Astrocyte of the spinal cord (primary cell): Measurements from ENCODE around the gene MAT2B.
A peak's percentile ranks its signal among the peaks of the same experiment; 100 is the strongest.

Source experiments
- DNase-seq: peaks from one replicate; pipeline ENCODE4 v3.0.0; 2011; ENCODE audit warnings: low read depth, low spot score
- H3K4me3 ChIP-seq: 2 replicates; pipeline ENCODE4 v1.5.1; 2011; ENCODE audit warnings: low read depth, mild to moderate bottlenecking, low read length, moderate library complexity
- in situ Hi-C: cut with HindIII; loops from 2 replicates; pipeline ENCODE4 v1.10.0; 2017; ENCODE audit warnings: low sequenced_read_pairs
- TF ChIP-seq, protein P1 (sequence below): IDR thresholded peaks from 2 replicates; pipeline ENCODE4 v1.5.1; 2012; ENCODE audit warnings: low read depth, mild to moderate bottlenecking, low read length, inconsistent platforms

Gene MAT2B

DNA sequence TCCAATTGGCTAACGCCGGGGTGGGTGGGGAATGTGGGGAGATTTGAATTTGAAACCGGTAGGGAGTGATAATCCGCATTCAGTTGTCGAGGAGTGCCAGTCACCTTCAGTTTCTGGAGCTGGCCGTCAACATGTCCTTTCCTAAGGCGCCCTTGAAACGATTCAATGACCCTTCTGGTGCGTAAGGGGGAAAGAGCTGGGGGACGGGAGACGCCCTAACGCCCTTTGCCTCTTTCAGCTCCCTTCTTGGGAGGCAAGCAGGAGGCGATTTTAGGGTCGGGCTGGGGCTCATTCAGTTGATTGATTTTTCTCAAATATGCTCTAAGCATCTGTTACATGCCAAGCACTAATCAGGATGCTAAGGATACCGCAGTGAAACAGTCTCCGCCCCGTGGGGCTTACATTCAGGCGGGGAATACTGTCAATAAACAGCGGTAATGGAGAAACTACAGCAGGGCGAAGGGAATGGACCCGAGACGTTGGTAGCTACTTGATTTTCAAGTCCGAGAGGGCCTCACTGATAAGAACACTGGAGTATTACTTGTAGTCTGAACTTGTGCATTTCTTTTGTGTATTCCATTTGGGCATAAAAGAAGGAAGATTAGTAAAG, 44.8 kb upstream of the MAT2B start, which contains the start of gene HMMR:
TSS of gene HMMR (plus strand) at position 71 of the 610 bp plus-strand sequence. CDS start at position 132, 61 bp downstream.
- TF ChIP-seq, protein P1, sequence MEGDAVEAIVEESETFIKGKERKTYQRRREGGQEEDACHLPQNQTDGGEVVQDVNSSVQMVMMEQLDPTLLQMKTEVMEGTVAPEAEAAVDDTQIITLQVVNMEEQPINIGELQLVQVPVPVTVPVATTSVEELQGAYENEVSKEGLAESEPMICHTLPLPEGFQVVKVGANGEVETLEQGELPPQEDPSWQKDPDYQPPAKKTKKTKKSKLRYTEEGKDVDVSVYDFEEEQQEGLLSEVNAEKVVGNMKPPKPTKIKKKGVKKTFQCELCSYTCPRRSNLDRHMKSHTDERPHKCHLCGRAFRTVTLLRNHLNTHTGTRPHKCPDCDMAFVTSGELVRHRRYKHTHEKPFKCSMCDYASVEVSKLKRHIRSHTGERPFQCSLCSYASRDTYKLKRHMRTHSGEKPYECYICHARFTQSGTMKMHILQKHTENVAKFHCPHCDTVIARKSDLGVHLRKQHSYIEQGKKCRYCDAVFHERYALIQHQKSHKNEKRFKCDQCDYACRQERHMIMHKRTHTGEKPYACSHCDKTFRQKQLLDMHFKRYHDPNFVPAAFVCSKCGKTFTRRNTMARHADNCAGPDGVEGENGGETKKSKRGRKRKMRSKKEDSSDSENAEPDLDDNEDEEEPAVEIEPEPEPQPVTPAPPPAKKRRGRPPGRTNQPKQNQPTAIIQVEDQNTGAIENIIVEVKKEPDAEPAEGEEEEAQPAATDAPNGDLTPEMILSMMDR, result no peak
- peak within 1 kb of the TSS; percentile 88 for H3K4me3 ChIP-seq
- in situ Hi-C loops, result no loop called here
- no peak for DNase-seq

DNA sequence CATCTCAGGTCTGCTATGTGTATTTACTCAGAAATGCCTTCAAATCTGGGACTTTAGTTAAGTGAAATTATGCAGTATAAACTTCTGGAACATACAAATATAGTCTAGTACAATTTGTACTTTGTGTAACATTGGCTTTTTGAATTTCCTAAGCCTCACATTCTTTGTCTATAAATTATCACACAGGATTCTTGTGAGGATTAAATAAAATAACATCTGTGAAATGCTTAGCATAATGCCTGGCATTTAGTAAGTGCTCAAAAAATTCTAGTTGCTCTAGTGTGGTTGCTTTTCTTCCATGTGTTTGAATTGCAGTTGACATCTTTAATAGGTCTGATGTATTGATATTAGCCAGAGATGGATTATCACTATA, 42.4 kb upstream of the MAT2B start:
- H3K4me3 ChIP-seq, result no peak overlapping the region
- TF ChIP-seq, protein P1, result no peak
- no peak for DNase-seq
- in situ Hi-C loops, result no loop called here

DNA sequence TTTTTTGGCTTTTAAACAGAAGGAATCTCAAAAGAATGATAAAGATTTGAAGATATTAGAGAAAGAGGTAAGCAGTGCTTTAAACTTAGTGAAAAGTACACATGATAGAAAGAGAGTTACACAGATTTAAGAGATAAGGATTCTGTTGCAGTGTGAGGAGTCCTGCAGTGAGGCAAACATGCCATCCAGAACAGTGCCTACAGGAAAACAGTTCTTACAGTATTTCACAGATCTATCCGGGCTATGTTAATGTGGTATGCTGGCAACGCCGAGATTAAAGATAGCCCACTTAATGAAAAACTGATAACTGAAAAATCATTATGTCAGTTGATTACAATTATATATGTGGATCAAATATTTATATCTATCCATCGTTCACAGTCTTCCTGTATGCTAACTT, 37.7 kb upstream of the MAT2B start:
- no peak overlapping the region for H3K4me3 ChIP-seq
- in situ Hi-C loops, result no loop called here
- no peak for DNase-seq
- TF ChIP-seq, protein P1, result no peak

DNA sequence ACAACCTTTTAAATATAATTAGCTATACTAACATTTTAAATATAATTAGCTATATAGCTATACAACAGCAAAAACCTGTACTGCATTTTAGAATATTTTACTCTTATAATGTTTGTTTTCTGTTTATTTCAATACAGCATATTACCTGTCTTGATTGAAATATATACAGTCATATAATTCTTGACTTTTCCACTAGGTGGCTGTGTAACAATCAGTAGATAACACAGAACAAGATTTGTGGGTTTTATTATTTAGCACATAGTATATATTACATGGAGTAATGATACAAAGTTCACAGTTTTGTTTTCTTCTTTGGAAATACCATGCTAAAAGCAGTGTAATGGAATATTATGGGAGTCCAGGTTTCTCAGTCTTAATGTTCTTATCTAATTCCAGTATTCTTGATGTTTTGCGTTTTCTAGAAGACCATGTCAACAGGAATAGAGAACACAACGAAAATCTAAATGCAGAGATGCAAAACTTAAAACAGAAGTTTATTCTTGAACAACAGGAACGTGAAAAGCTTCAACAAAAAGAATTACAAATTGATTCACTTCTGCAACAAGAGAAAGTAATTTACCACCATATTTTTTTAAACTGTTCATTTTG, 31.7 kb upstream of the MAT2B start:
- TF ChIP-seq, protein P1, result peak; percentile 41
- no peak overlapping the region for H3K4me3 ChIP-seq
- in situ Hi-C loops, result no loop called here
- DNase-seq, result peak; percentile 42

DNA sequence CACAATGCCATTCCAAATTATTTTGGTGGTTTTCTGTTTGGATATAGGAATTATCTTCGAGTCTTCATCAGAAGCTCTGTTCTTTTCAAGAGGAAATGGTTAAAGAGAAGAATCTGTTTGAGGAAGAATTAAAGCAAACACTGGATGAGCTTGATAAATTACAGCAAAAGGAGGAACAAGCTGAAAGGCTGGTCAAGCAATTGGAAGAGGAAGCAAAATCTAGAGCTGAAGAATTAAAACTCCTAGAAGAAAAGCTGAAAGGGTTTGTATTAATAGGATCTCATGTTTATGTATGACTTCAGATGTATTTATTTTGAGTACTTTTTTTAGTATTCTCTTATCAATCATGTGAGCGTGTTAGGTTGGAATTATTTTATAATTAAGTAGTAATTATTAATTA, 30.0 kb upstream of the MAT2B start:
- DNase-seq, result no peak
- TF ChIP-seq, protein P1, result no peak
- in situ Hi-C loops, result no loop called here
- H3K4me3 ChIP-seq, result no peak overlapping the region

DNA sequence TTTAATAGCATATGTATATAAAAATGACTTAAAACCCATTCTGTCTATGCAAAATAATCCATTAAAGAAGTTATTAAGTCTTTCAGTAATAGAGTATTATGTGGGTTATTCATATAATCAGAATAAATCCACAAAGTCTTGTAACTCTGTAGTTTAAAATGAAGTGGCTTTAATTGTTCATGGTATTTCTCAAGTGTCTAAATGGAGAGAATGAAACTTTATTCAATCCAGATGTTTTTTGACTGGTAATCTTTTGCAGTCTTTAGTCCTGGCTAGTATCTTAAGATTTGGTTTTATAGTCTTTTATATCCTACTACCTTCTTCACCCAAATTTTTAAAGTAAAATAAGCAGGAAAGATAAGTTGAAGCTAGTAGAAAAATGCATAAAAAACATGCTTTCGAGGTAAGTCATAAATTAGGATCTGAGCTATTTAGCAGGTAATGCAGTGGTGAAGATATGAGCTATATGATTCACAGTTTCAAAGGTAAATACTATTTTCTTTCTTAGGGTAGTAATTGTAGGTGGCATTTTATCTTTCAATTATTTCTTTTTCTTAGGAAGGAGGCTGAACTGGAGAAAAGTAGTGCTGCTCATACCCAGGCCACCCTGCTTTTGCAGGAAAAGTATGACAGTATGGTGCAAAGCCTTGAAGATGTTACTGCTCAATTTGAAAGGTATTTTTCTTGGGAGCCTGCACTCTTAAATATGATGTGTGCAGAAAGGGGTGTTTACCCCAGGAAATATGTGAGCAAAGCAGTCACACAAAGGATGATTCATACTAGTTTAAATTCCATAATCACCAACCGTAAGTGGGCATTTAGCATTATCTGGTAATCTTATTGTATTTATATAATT, 27.1 kb upstream of the MAT2B start:
- TF ChIP-seq, protein P1, result no peak
- H3K4me3 ChIP-seq, result no peak overlapping the region
- no peak for DNase-seq
- in situ Hi-C loops, result no loop called here
